Measurements from ENCODE around the gene SUSD6.
"Not testable (repeated sequence)": the region's sequence is repeated elsewhere in the genome, so short reads cannot be mapped to it uniquely, and the experiment has no call there.

The SUSD6 gene

DNA sequence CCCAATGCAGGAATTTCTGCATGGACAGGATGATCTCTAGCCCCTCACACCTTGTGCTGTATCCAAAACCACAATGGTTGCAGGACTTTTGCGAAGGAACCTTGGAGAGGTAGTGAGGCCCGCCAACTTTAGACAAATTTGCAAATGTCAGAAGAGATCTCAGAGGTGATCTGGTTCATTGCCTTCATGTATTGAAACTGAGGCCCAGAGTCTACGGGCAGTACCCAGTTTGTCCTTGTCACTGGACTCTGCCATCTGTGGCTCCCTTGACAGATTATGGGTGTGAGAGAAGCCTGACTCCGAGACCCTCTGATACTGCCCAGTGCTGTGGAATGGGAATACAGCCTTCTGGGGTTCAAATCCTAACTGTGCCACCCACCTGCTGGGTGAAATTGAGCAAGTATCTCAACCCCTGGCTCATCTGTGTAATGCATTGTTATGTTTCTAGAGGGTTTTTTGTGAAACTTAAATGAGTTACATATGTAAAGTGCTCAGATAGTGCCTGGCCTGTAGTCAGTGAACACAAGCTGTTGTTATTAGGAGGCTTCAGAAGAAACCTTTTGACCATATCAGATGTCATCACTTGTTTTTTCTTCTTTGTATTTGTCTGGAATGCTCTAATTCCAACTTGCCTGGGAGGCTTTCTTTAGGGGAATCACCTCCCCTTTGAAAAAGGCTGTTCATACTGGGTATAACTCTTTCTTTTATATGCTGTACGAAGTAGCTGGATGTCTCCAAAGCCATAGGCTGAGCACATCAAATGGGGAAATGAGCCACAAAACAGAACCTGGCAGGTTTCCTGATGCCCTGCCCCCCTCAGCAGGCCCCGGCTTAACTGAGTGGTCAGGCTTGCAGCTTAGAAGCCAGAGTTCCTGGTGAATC is 84.2 kb downstream of the SUSD6 start:
- no peak for DNase-seq (ENCODE audit: low read depth)

DNA sequence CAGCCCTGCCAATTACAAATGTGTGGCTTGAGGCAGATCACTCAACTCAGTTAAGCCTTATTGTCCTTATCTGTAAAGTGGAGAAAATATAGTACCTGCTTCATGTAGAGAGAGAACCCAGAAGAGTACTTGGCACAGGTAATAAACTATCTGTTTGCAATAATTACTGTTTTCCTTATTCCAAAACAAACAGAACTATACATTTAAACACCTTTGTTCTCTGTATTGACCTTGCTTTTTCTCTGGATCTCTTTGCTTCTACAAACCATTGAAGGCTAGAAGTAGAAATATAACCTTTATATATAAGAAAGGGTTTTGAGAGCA is 84.8 kb downstream of the SUSD6 start:
- DNase-seq (ENCODE audit: low read depth), result no peak

DNA sequence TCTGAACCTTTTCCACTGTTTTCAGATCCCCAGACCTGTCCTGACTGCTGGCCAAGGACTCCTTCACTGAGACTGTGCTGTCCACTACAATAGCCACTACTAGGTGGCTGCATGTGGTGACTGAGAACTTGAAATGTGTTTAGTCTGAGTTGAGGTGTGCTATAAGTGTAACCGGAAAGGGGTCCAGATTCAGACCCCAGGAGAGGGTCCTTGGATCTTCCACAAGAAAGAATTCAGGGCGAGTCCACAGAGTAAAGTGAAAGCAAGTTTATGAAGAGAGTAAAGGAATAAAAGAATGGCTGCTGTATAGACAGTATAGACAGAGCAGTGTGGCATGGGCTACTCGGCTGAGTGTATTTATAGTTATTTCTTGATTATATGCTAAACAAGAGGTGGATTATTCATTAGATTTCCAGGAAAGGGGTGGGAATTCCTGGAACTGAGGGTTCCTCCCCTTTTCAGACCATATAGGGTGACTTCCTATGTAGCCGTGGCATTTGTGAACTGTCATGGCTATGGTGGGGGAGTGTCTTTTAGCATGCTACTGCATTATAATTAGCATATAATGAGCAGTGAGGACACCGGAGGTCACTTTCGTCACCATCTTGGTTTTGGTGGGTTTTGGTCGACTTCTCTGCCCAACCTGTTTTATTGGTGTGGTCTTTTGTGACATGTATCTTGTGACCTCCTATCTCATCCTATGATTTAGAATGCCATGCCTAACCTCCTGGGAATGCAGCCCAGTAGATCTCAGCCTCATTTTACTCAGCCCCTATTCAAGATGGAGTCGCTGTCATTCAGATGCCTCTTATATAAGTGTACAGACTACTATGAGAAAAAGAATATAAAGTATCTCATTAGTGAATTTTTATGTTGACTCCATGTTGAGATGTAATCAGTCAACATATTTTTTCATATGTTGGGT is 85.5 kb downstream of the SUSD6 start:
- no peak for DNase-seq (ENCODE audit: low read depth)

DNA sequence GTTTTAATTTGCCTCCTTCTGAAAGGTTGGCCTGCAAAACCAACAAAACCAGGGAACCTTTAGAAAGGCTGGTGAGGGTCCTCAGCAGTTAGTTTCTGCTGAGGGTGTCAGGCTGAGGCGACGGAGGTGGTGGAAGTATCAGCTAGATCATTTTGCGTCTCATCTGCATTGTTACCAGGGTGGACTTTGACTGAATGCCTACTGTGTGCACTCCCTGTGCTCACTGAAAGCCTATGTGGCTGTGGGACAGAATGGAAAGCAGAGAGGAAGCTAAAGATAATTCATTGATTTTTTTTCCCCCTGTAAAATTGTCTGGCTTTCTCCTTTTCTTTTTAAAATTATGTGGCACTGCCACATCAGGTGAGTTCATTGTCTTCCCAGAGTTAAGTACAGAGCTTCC is 87.2 kb downstream of the SUSD6 start:
- DNase-seq (ENCODE audit: low read depth), result no peak

DNA sequence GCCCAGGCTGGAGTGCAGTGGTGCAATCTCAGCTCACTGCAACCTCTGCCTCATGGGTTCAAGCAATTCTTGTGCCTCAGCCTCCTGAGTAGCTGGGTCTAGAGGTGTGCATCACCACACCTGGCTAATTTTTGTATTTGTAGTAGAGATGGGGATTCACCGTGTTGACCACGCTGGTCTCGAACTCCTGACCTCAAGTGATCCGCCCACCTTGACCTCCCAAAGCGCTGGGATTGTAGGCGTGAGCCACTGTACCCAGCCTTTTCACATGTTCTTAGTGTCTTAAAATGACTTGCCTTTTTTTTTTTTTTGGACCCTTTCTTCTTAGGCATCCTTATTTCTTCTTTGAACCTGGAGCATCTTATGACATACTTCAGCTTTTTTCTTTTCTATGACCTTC is 87.8 kb downstream of the SUSD6 start:
- not testable (repeated sequence) for DNase-seq (ENCODE audit: low read depth)

DNA sequence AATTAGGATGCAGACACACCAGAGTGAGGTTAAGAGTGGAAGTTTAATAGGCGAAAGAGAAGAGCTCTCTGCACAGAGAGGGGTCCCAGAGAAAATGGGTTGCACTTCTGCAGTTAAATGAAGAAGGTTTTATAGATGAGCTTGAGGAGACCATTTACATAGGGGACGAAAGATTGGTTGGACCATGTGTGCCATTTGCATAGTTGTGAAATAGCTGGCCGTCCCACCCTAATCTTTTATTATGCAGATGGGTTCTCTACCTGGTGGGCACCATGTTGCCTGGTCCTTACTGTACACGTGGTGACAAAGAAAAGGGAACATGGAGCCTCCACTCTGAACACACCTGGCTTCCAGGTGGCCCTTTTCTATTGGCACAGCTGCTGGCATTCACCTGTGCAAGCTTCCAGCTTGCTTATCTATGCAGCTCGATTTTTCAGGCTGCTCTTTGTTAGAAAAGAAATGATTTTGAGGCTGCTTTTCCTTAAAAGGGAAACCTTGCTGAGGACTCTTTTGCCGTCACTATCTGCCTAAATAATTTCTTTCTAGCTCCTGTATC is 88.4 kb downstream of the SUSD6 start:
- DNase-seq (ENCODE audit: low read depth), result no peak

DNA sequence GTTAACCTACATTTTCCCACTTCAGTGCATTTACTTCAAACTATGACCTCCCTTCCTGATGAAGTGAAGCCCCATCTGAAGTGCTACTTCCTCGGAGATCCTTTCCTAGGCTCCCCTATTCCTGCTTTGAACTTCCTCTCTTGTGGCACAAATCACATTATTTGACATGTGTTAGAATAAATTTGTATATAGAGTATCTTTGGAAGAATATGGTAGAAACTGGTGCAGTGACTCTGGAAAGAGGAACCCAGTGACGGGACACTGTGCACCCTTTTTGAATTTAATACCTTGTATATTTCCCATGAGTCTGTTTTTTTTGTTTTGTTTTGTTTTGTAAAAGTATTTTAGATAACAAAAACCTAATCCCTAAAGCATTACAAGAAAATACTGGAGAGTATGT is 89.2 kb downstream of the SUSD6 start:
- DNase-seq (ENCODE audit: low read depth), result no peak

DNA sequence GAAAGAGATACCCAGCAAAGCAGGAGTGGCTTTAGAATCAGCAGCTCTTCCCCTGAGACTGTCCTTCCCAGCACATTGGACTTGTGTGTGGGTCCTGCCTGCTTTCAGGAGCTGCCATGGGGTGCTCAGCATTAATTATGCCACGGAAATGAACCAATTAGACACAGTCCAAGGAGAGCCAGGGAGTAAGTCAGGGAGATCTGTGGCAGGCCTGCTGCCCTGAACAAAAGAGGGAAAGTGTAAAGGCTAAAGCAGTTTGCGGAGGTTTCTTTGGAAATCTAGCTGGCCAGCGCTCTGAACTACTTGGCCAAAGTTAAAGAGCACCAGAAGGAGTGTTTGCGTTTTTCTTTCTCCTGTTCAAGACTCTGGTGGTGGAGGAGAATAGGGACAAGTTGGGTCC is 89.9 kb downstream of the SUSD6 start:
- DNase-seq (ENCODE audit: low read depth), result no peak

DNA sequence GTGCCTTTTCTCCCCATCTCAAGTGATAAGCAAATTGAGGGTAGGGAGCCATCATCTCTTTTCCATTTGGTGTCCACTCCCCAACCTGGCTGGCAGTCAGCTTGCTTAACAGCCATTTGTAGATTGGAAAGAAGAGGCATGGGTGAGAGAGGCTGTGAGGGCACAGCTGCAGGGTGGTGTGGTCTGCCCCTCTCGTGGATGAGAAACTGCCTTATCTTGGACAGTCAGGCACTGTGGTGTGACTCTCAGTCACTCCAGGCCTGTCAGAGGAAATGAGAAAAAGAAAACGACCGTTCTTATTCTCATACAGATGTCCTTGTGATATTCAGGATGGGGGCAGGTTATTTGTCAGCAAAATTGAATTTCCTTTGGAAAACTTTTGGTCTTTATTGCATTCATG is 90.5 kb downstream of the SUSD6 start:
- no peak for DNase-seq (ENCODE audit: low read depth)

DNA sequence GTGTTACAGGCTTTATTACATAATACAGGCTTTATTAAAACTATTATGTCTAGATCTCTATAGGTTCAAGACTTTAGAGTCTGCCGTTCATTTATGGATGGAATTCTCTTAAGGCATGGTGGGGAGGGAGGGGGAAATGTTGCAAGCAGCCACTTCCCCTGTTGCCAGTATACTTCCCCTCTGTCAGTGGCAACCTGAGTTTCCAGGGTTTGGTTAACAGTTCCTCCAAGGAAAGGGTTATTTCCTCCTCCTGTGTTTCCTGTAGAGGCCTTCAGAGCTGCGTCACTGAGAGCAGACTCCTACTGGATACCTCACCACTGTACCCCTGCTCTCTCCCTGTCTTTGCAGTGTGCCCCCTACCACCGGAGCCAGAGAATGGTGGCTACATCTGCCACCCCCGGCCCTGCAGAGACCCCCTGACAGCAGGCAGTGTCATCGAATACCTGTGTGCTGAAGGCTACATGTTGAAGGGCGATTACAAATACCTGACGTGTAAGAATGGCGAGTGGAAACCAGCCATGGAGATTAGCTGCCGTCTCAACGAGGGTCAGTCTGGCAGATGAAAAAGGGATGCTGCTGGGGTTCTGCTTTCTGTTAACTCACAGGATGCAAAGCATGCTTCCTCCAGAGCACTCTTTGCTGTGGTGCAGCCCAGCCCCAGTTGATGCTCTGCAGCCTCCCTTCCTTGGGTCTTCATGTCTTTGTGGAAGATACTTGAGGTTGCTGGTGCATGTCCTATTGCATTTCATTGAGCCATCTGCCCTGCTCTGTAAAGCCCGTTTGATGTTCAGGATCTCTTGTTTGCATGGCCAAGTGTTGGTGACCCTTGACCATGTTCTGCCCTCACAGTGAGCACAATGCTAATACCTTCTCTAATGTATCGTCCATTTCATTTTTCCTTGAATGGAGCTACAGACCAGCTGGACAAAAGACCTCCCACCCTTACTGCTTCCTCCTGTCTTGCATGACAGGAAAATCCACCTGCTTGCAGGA is 91.9 kb downstream of the SUSD6 start:
- no peak for DNase-seq (ENCODE audit: low read depth)

DNA sequence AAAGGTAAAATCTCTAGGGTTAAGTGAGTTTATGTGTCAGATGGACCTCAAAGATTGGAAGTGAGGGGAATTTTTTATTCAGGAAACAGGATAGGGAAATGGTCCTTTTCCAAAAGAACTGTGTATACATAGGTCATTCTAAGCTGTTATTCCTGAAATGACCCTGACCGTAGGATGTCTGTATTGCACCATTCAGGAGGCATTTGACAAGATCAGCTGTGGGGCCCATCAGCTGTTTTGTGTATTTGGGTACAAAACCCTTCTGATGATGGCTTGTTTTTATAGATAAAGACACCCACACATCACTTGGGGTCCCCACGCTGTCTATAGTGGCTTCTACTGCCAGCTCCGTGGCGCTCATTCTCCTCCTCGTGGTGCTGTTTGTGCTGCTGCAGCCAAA is 92.9 kb downstream of the SUSD6 start:
- no peak for DNase-seq (ENCODE audit: low read depth)

DNA sequence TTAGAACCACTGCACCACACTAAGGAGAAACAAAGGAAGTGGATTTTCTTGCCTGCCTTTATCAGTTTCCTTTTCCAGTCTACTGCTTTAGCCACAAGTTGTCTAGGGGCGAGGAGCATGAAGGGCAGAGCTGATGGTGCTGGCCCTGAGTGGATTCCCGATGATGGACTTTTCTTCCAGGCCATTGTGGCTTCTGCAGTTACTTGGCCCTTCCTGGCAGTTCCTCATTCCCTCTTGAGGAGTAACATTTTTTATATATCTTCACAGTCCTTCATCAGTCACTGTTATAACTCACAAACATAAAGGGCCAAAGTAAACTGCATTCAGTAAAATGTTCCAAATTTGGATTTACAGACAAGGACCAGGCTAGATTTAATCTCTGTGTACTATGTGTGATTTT is 94.3 kb downstream of the SUSD6 start:
- no peak for DNase-seq (ENCODE audit: low read depth)

DNA sequence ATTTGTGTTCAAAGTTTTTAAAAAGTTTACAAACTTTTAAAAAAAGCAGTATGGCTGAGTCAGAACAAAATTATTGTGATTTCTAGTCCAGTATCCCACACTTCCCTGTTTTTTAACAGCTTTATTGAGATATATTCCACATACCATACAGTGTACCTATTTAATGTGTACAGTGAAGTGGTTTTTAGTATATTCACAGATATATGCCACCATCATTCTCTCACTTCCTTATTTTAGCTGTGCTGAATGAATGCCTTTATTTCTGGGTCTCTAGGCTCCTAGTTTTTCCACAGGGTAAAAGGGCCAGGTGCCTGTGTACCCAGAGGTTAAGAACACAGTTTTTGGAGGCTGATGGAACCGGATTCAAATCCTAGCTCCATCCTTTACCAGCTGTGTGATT is 96.7 kb downstream of the SUSD6 start:
- DNase-seq (ENCODE audit: low read depth), result no peak

DNA sequence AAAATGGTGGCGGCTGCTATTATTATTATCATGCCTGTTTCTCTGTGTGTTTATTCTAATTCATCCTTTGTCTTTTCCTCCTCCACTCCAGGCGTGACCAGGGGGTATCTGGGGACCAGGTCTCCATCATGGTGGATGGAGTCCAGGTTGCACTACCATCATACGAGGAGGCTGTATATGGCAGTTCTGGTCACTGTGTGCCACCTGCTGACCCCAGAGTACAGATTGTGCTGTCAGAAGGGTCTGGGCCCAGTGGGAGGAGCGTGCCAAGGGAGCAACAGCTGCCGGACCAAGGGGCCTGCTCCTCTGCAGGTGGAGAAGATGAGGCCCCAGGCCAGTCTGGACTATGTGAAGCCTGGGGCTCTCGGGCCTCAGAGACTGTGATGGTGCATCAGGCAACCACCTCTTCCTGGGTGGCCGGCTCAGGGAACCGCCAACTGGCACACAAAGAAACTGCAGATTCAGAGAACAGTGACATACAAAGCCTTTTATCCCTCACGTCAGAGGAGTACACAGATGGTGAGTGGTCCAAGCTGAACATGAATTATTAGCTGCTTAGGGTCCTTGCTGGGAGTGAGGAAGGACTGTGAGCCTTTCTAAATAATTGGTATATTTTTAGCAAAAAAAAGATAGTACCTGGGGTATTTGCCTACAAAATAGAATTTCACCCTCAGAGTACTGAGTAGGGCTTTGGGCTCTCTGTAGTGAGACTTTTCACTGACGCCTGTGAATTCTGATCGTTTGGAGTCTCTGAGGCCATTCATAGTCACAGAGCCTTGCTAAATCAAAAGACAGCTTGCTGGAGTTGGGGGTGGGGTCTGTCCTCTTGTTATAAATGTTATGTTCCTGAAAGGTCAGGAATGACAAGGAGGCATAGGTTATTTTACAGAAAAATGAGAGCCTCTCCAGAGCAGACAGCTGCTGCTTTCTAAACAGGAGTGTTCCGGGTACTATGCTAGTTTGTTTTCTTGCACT is 97.5 kb downstream of the SUSD6 start:
- no peak for DNase-seq (ENCODE audit: low read depth)

DNA sequence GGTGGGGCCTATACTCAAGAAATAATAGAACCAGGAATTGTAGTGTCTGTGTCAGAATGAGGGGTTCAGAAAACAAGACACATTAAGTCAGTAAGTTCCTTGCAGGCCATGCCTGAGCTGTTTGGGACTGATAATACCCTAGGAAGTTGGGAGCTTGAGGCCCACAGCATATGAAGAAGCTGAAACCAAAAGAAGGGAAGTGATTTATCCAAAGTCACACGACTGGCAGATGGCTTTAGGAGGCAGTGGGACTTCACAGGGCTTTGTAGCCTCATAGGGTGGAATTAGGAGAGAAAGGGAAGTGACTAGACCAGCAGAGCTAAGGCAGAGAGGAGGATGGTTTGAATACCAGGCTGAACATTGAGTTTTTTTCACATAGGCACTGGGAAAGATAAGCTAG is 99.0 kb downstream of the SUSD6 start:
- no peak for DNase-seq (ENCODE audit: low read depth)

DNA sequence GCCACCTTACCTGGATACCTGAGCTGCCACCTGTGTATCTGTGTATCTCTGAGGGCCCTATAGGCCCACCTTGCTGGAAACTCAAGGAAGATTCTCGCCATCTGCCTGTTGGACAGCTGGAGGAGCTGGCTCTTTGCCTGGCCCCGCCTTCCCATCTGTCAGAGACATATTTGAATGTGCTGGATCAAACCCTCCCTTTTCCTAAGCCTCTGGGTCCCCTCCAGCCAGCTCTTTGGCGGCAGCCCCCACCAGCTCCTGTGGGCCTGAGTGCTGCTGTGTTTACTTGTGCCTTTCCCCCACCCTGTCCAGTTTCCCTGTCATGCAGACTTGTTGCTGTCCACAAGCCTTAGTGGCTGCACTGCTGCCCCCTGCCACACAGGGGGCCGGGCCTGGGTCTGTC is 99.7 kb downstream of the SUSD6 start:
- no peak for DNase-seq (ENCODE audit: low read depth)

DNA sequence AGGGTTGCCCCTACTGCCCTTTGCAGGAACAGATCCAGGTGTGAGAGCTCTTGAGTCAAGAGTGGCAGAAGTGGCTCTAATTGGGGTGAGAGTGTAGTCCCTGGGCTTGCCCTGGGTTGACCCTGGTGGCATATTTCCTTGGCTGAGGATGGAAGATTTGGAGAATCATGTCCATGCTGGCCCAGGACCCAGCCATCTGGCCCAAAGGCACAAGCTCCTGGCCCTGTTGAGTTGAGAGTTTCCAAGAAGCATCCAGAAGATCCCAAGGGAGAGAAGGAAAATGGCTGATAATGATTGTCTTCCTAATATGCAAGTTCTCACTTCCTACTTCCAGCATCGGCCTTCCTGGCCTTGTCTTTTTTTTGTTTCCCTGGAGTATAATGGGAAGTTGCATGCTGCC is 100.1 kb downstream of the SUSD6 start:
- no peak for DNase-seq (ENCODE audit: low read depth)

DNA sequence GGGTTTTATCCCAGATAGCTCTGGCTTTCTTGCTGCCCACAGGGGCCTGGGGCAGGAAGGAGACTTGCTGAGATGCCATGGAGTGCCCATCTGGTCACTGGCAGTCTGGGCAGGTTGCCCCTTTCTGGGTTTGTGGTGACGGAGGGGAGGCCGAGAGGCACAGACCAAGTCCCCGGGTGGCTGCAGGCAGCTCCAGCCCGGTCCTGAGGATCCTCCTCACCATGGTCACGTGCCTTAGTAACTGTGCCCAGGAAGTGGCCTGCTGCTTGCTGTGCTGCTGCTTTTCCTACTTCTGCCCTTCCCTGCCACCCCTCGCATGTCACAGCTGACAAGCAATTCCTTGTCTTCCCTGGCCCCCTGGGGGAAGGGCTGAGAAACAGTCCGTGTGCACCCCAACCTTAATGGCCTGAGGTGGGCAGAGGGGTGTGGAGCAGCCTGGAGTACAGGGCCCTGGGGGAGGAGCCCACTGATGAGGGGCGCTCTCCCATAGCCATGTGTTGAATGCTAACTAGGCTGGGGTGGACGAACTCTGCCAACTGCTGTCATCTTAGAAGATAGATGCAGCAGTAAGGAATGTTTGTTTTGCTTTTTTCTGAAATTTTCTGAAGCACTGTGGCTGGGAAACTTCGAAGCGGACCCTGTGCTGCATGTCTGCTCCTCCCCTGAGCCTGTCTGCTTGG is 100.6 kb downstream of the SUSD6 start:
- no peak for DNase-seq (ENCODE audit: low read depth)

DNA sequence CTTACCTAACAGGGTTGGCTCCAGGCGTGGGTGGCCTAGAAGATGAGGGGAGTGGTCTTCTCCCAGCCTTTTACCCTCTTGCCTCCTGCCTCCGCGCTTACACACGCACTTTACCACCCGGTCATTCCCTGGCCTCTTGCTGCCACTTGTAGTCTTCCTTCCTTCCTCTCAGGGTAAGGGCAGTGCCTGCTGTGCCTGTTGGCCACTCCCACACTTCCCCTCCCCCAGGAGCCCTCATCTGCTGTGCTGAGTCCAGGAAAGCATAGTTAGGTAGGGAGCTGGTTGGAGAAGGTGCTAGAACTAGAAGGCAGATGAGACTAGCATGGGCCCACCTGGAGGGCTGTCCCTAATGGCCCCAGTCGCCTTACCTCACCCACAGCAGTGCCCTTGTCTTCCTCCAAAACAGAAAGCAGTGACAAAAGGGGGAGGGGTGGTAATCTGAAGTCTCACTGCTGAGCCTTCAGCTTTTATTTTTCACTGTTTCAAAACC is 101.2 kb downstream of the SUSD6 start:
- DNase-seq (ENCODE audit: low read depth), result no peak

Measured in activated T-cell treated with anti-CD3 and anti-CD28 coated beads for 48 hours (primary cell).